GM23338 (cell line): ENCODE measurements around the gene MMP24OS. TPM values are rescaled to one million over a fixed set of nuclear protein-coding genes. Genes with fewer than 3 reads are reported as not detected.

Source experiments
- ATAC-seq: fragments of 200-7000 bp; cut with Tn5 transposase; 3 replicates; pipeline ENCODE4 v1.9.1; 2020
- DNase-seq: peaks from one replicate; pipeline ENCODE4 v3.0.0-alpha.2; 2015; ENCODE audit warnings: low spot score
- H2AFZ ChIP-seq: fragments of 200-600 bp; sonication (generic); 2 replicates; pipeline ENCODE4 v1.8.0; 2016; ENCODE audit warnings: antibody characterized with exemption, mild to moderate bottlenecking, moderate library complexity
- H3F3A ChIP-seq: fragments of 200-600 bp; sonication (generic); replicated peaks from 2 replicates; pipeline ENCODE4 v1.8.0; 2017; ENCODE audit warnings: antibody characterized with exemption, mixed run types, low read depth
- H3K27ac ChIP-seq: fragments of 200-600 bp; sonication (generic); 2 replicates; pipeline ENCODE4 v1.6.1; 2016; ENCODE audit warnings: low read depth
- H3K27me3 ChIP-seq: fragments of 200-600 bp; sonication (generic); 2 replicates; pipeline ENCODE4 v1.8.0; 2016; ENCODE audit warnings: mild to moderate bottlenecking, mixed run types, moderate library complexity; ENCODE audit not compliant: insufficient read depth
- H3K36me3 ChIP-seq: fragments of 200-600 bp; sonication (generic); 2 replicates; pipeline ENCODE4 v1.8.0; 2016; ENCODE audit warnings: mild to moderate bottlenecking; ENCODE audit not compliant: insufficient read depth
- H3K4me1 ChIP-seq: fragments of 200-600 bp; sonication (generic); 2 replicates; pipeline ENCODE4 v1.8.0; 2016; ENCODE audit warnings: mild to moderate bottlenecking, moderate library complexity; ENCODE audit not compliant: insufficient read depth
- H3K4me2 ChIP-seq: fragments of 200-600 bp; sonication (generic); 2 replicates; pipeline ENCODE4 v1.7.1; 2017; ENCODE audit warnings: mixed run types
- H3K4me3 ChIP-seq: fragments of 200-600 bp; sonication (generic); 2 replicates; pipeline ENCODE4 v1.6.1; 2016; ENCODE audit warnings: mixed run types
- H3K79me2 ChIP-seq: fragments of 200-600 bp; sonication (generic); replicated peaks from 2 replicates; pipeline ENCODE4 v1.8.0; 2017; ENCODE audit warnings: mild to moderate bottlenecking; ENCODE audit not compliant: insufficient read depth
- H3K9me2 ChIP-seq: fragments of 200-600 bp; sonication (generic); 2 replicates; pipeline ENCODE4 v1.8.0; 2017; ENCODE audit not compliant: insufficient read depth
- H4K20me1 ChIP-seq: fragments of 200-600 bp; sonication (generic); replicated peaks from 2 replicates; pipeline ENCODE4 v1.8.0; 2017; ENCODE audit warnings: mild to moderate bottlenecking; ENCODE audit not compliant: insufficient read depth
- H3K27ac Mint-ChIP-seq: 2 replicates; pipeline ENCODE4 v1.8.0; 2020; ENCODE audit warnings: inconsistent platforms, mild to moderate bottlenecking, moderate library complexity, mixed read lengths
- H3K27me3 Mint-ChIP-seq: 3 replicates; pipeline ENCODE4 v1.8.0; 2022; ENCODE audit warnings: low read depth, mild to moderate bottlenecking, moderate library complexity, mixed read lengths, inconsistent platforms; ENCODE audit not compliant: insufficient read depth, poor library complexity
- H3K36me3 Mint-ChIP-seq: 3 replicates; pipeline ENCODE4 v1.8.0; 2021; ENCODE audit warnings: low read depth, mild to moderate bottlenecking, inconsistent platforms, moderate library complexity, mixed read lengths
- H3K4me1 Mint-ChIP-seq: 3 replicates; pipeline ENCODE4 v1.8.0; 2020; ENCODE audit warnings: mild to moderate bottlenecking, inconsistent platforms, mixed read lengths
- H3K4me3 Mint-ChIP-seq: 3 replicates; pipeline ENCODE4 v1.8.0; 2021; ENCODE audit warnings: moderate library complexity, mild to moderate bottlenecking, inconsistent platforms, mixed read lengths
- H3K9me3 Mint-ChIP-seq: 3 replicates; pipeline ENCODE4 v1.8.0; 2020; ENCODE audit warnings: moderate library complexity, mild to moderate bottlenecking, inconsistent platforms, mixed read lengths
- JUNB ChIP-seq: IDR thresholded peaks from one replicate; pipeline ENCODE4 v1.6.1; 2016; ENCODE audit warnings: antibody characterized with exemption; ENCODE audit not compliant: unreplicated experiment
- ZNF462 ChIP-seq: fragments of 250-450 bp; sonication (Bioruptor Pico); IDR thresholded peaks from 2 replicates; pipeline ENCODE4 v1.5.0; 2020; ENCODE audit warnings: mild to moderate bottlenecking, moderate library complexity
- polyA plus RNA-seq: library from polyadenylated mRNA; unstranded; fragments of >200 nt; fragmentation: Nextera tagmentation; extraction: Ambion mirVana; gene quantifications from 2 replicates; pipeline ENCODE4 v1.2.1, GENCODE V29; 2016
- total RNA-seq: library from RNA; depleted of rRNA; stranded (reverse); fragments of >200 nt; shearing (Covaris generic); gene quantifications from 2 replicates; pipeline ENCODE4 v1.2.3, GENCODE V29; 2014
- TF ChIP-seq, protein P1 (sequence below), 2 experiments: fragments of 200-600 bp in 1 of 2; sonication (generic) in 1 of 2; conservative IDR thresholded peaks; 2 replicates each; pipeline versions ENCODE4 v1.5.1 to v1.6.1; 2016 to 2017; ENCODE audit warnings: antibody characterized with exemption in 2 of 2, low read depth in 2 of 2, mild to moderate bottlenecking in 2 of 2, moderate library complexity in 1 of 2
- TF ChIP-seq, protein P2 (sequence below): IDR thresholded peaks from one replicate; pipeline ENCODE4 v1.6.1; 2018; ENCODE audit warnings: antibody characterized with exemption; ENCODE audit not compliant: unreplicated experiment

The MMP24OS gene
- total and polyA plus RNA-seq, 2 experiments from 2014 or later = 10.5 to 25.4 TPM

- Mint-ChIP-seq H3K9me3 (no peaks in the 10 kb centered on the region), H3K36me3 (no peaks in the 10 kb centered on the region; the same call in 1 of the 3 replicates), H3K27me3 (peaks cover 15% of the 10 kb centered on the region), H3K27ac (peak overlapping the region; percentile 88), H3K4me1 (peaks cover 41% of the 10 kb centered on the region), H3K4me3 (peak overlapping the region; percentile 31; the same call in 1 of the 3 replicates)
- peak; percentile 5 for ATAC-seq
- Histone ChIP-seq H4K20me1 (no peaks in the 10 kb centered on the region), H3K79me2 (no peaks in the 10 kb centered on the region), H3K36me3 (no peaks in the 10 kb centered on the region), H3K27me3 (no peaks in the 10 kb centered on the region), H3K9me2 (no peaks in the 10 kb centered on the region), H3K4me1 (peaks cover 37% of the 10 kb centered on the region), H3F3A (peaks cover 27% of the 10 kb centered on the region), H2AFZ (no peak overlapping the region), H3K4me2 (peak overlapping the region; percentile 54; the same call in 1 of the 2 replicates), H3K27ac (peak overlapping the region; percentile 99), H3K4me3 (no peak overlapping the region)
- peak; percentile 59 for DNase-seq
- TF ChIP-seq JUNB (no peak), ZNF462 (CRISPR knock-in tag) (no peak)
- TF ChIP-seq, protein P1, sequence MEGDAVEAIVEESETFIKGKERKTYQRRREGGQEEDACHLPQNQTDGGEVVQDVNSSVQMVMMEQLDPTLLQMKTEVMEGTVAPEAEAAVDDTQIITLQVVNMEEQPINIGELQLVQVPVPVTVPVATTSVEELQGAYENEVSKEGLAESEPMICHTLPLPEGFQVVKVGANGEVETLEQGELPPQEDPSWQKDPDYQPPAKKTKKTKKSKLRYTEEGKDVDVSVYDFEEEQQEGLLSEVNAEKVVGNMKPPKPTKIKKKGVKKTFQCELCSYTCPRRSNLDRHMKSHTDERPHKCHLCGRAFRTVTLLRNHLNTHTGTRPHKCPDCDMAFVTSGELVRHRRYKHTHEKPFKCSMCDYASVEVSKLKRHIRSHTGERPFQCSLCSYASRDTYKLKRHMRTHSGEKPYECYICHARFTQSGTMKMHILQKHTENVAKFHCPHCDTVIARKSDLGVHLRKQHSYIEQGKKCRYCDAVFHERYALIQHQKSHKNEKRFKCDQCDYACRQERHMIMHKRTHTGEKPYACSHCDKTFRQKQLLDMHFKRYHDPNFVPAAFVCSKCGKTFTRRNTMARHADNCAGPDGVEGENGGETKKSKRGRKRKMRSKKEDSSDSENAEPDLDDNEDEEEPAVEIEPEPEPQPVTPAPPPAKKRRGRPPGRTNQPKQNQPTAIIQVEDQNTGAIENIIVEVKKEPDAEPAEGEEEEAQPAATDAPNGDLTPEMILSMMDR (conservative IDR thresholded peaks at IDR 0.05; ENCODE audit: low read depth in 2 of 2) = peak; percentile 48 to 83
- TF ChIP-seq, protein P2, sequence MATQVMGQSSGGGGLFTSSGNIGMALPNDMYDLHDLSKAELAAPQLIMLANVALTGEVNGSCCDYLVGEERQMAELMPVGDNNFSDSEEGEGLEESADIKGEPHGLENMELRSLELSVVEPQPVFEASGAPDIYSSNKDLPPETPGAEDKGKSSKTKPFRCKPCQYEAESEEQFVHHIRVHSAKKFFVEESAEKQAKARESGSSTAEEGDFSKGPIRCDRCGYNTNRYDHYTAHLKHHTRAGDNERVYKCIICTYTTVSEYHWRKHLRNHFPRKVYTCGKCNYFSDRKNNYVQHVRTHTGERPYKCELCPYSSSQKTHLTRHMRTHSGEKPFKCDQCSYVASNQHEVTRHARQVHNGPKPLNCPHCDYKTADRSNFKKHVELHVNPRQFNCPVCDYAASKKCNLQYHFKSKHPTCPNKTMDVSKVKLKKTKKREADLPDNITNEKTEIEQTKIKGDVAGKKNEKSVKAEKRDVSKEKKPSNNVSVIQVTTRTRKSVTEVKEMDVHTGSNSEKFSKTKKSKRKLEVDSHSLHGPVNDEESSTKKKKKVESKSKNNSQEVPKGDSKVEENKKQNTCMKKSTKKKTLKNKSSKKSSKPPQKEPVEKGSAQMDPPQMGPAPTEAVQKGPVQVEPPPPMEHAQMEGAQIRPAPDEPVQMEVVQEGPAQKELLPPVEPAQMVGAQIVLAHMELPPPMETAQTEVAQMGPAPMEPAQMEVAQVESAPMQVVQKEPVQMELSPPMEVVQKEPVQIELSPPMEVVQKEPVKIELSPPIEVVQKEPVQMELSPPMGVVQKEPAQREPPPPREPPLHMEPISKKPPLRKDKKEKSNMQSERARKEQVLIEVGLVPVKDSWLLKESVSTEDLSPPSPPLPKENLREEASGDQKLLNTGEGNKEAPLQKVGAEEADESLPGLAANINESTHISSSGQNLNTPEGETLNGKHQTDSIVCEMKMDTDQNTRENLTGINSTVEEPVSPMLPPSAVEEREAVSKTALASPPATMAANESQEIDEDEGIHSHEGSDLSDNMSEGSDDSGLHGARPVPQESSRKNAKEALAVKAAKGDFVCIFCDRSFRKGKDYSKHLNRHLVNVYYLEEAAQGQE = no peak
Measured at GRCh38 chr20:35264755-35265154, 13.2 kb downstream of the MMP24OS start.
